ENCODE measurements around the gene PLA1A.
"Not testable (repeated sequence)": the region's sequence is repeated elsewhere in the genome, so short reads cannot be mapped to it uniquely, and the experiment has no call there.

The PLA1A gene

GRCh38 chr3:119597548-119598288 lies at the start of gene PLA1A:
Gene PLA1A, plus strand, starts transcription at chr3:119597885. Its CDS starts 29 bp downstream, at chr3:119597914.
- DNase-seq: no peak

- DNase-seq: no peak
Measured at GRCh38 chr3:119548341-119548740, 49.3 kb upstream of the PLA1A start.

GRCh38 chr3:119550192-119550910 lies 47.3 kb upstream of the PLA1A start:
- no peak for DNase-seq

- no peak for DNase-seq
Measured at GRCh38 chr3:119551598-119551997, 46.1 kb upstream of the PLA1A start.

- not testable (repeated sequence) for DNase-seq
Measured at GRCh38 chr3:119552928-119553327, 44.8 kb upstream of the PLA1A start.

GRCh38 chr3:119553823-119554415 lies 43.8 kb upstream of the PLA1A start:
- no peak for DNase-seq

GRCh38 chr3:119555309-119555735 lies 42.4 kb upstream of the PLA1A start:
- DNase-seq: no peak

GRCh38 chr3:119555929-119556328 lies 41.8 kb upstream of the PLA1A start:
- no peak for DNase-seq

GRCh38 chr3:119557192-119557876 lies 40.4 kb upstream of the PLA1A start:
- DNase-seq: no peak

- DNase-seq: no peak
Measured at GRCh38 chr3:119557877-119558269, 39.8 kb upstream of the PLA1A start.

- no peak for DNase-seq
Measured at GRCh38 chr3:119558626-119559317, 38.9 kb upstream of the PLA1A start.

- peak; percentile 65 for DNase-seq
Measured at GRCh38 chr3:119559441-119559963, 38.2 kb upstream of the PLA1A start, which contains the start of gene CD80. Gene CD80, minus strand, starts transcription at chr3:119559614. Its CDS starts 1,886 bp downstream, at chr3:119557728.

GRCh38 chr3:119560160-119560559 lies 37.5 kb upstream of the PLA1A start:
- DNase-seq: no peak

GRCh38 chr3:119562307-119562961 lies 35.3 kb upstream of the PLA1A start:
- peak; percentile 52 for DNase-seq

GRCh38 chr3:119563334-119563733 lies 34.4 kb upstream of the PLA1A start:
- not testable (repeated sequence) for DNase-seq

- no peak for DNase-seq
Measured at GRCh38 chr3:119569156-119569555, 28.5 kb upstream of the PLA1A start.

GRCh38 chr3:119570229-119570628 lies 27.5 kb upstream of the PLA1A start:
- no peak for DNase-seq

- DNase-seq: no peak
Measured at GRCh38 chr3:119571230-119571629, 26.5 kb upstream of the PLA1A start.

- no peak for DNase-seq
Measured at GRCh38 chr3:119571688-119572087, 26.0 kb upstream of the PLA1A start.

- no peak for DNase-seq
Measured at GRCh38 chr3:119575507-119575906, 22.2 kb upstream of the PLA1A start.

- DNase-seq: peak; percentile 54
Measured at GRCh38 chr3:119579366-119580066, 18.2 kb upstream of the PLA1A start, which contains the start of gene ADPRH. Gene ADPRH, plus strand, starts transcription at chr3:119579492. Its CDS starts 2,678 bp downstream, at chr3:119582170.
